Measurements from ENCODE around the gene PSKH1.
"Not testable (repeated sequence)": the region's sequence is repeated elsewhere in the genome, so short reads cannot be mapped to it uniquely, and the experiment has no call there.

GRCh38 chr16:67915496-67915769, 22.4 kb downstream of the PSKH1 start:
- TF ChIP-seq, protein P1, sequence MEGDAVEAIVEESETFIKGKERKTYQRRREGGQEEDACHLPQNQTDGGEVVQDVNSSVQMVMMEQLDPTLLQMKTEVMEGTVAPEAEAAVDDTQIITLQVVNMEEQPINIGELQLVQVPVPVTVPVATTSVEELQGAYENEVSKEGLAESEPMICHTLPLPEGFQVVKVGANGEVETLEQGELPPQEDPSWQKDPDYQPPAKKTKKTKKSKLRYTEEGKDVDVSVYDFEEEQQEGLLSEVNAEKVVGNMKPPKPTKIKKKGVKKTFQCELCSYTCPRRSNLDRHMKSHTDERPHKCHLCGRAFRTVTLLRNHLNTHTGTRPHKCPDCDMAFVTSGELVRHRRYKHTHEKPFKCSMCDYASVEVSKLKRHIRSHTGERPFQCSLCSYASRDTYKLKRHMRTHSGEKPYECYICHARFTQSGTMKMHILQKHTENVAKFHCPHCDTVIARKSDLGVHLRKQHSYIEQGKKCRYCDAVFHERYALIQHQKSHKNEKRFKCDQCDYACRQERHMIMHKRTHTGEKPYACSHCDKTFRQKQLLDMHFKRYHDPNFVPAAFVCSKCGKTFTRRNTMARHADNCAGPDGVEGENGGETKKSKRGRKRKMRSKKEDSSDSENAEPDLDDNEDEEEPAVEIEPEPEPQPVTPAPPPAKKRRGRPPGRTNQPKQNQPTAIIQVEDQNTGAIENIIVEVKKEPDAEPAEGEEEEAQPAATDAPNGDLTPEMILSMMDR (optimal IDR thresholded peaks at IDR 0.05 in 1 of 3, IDR thresholded peaks at IDR 0.05 in 1 of 3, conservative IDR thresholded peaks at IDR 0.05 in 1 of 3; ENCODE audit: extremely low read depth in 1 of 3, insufficient read depth in 2 of 3, low read length in 3 of 3) = not testable (repeated sequence)
- TF ChIP-seq EZH2 (IDR thresholded peaks at IDR 0.05; ENCODE audit: low read length) = not testable (repeated sequence)

Data from keratinocyte (primary cell).